Activated gamma-delta T cell treated with anti-CD3 and anti-CD28 coated beads, Interleukin-2, amount 50 U/mL, for 16 hours (primary cell): ENCODE measurements around the gene GNPDA1.
"Not testable (repeated sequence)": the region's sequence is repeated elsewhere in the genome, so short reads cannot be mapped to it uniquely, and the experiment has no call there.

Experiments
- DNase-seq: peaks from one replicate; pipeline ENCODE4 v3.0.0-alpha.2; 2020; ENCODE audit warnings: low read depth

Gene GNPDA1

DNA sequence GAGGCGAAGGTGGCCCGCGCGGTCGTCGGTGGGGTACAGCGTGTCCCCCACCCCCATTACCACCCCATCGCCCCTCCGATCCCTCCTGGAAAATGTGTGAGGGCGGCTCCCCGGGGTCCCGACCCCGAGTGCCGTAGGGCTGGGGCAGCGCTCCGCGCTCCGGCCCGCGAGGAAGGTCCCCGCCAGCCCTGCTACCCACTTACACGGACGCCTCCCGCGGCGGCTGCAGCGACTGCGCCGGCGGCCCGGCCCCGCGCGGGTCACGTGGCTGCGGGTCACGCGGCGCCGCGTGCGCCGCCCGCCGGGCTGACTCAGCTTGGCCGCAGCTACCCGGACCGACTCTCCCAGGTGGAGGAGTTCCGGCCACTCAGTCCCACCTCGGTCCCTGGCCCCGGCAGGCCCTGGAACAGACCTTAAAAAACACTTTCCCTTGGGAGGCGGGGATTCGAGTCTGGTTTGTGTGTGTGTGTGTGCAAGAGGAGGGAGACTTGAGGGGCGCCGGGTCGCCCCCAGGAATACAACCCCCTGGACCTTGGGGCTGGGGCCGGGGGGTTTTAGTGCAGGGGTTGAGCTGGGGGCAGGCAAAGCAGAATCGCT, at the start of gene GNPDA1:
Gene GNPDA1 (minus strand): TSS at position 236 of the 597 bp plus-strand sequence. CDS start 992 bp downstream, outside the sequence.
- peak; percentile 51 for DNase-seq

GRCh38 chr5:142059304-142059940, 46.6 kb upstream of the GNPDA1 start:
- DNase-seq: no peak

DNA sequence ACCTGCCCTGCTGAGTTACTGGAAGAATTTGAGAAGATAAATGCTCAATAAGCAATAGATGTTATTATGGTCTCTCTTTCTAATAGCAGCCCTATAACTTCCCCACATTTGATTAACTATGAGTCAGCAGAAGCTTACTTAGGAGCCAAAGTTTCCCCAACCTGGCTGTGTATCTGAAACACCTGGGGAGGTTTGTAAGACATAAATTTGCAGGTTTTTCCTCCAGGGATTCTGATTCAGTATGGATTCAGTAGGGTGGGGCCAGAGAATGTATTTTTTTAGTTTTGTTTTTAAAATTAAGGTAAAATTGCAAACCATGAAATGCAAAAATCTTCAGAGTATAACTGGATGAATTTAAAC, 44.9 kb upstream of the GNPDA1 start:
- no peak for DNase-seq

DNA sequence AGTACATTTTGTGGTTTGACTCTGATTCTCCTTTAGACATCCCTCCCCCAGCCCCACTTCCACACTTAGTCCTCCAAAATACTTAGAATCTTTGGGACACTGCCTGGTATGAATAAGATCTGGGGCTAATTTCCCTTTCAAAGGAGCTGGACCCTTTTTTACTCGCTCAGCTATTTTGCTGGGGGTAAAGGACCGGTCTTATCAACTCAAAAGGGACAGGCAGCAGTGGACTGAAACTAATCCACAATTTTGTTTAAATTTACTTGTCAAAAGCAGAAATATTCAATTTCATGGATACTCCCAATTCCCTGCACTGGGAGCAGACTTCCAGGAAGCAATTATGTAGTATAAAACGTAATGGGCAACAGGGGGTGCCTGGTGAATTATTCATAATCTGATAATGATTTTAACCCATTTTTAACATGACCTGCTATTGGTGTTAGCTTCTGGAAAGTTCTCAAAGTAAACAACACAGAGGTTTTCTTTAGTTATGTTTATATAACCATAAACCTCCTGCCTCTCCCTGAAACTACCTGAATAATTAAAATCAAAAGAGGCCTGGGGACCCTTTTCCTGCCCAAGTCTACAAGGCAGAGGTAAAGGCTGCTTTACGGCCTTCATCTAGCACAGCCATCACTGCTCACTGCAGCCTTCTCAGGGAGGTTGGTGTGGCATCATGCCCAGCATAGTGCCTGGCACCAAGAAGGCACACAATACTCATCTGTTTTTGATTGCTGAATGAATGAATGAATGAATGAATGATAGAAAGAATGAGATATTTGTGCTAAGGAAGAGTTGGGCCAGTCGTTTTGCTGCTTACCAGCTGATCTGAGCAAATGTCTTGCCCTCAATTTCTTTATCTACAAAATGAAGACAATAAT, 44.2 kb upstream of the GNPDA1 start:
- no peak for DNase-seq

DNA sequence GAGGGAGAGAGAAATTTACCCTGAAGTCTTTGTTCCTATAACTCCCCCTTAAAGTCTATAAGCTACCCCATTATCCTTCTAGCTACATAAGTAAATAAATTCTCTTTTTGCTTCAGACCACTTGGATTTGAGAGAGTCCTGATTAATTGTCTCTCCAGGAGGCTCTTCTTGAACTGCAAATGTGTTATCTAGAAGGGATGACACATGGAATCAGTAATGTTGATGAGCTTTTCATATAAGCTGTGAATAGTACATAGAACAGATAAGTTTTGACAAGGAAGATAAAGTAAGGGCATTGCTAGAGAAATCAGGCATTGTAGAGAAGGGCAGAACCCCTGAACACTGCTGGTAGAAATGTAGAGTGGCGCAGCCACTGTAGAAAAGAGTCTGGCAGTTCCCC, 42.5 kb upstream of the GNPDA1 start:
- no peak for DNase-seq

- no peak for DNase-seq
These were observed 40.8 kb upstream of the GNPDA1 start for GRCh38 chr5:142053426-142054151.

GRCh38 chr5:142052026-142052425, 39.2 kb upstream of the GNPDA1 start:
- DNase-seq: not testable (repeated sequence)

- no peak for DNase-seq
These were observed 35.4 kb upstream of the GNPDA1 start for GRCh38 chr5:142048272-142048671.

GRCh38 chr5:142046191-142046590, 33.4 kb upstream of the GNPDA1 start:
- no peak for DNase-seq

GRCh38 chr5:142040881-142041280, 28.1 kb upstream of the GNPDA1 start:
- not testable (repeated sequence) for DNase-seq

DNA sequence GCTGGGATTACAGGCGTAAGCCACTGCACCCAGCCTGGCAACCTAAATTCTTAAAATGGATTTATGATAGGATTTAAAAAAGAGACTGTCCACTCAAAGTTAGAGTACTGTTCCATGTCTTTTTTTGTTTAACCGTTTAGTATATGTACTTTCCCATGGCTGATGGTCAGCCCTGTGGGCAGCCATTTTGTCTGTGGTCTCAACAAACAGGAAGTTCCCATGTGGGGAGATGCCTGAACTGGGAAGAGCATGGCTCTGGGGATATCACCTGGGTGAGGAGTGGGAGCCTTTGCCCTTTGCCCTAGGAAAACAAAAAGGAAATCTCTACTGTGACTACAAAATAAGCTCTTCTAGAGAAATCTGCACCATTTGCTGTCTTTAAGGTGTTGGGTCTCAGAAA, 27.5 kb upstream of the GNPDA1 start:
- no peak for DNase-seq

- no peak for DNase-seq
These were observed 25.9 kb upstream of the GNPDA1 start for GRCh38 chr5:142038735-142039134.

DNA sequence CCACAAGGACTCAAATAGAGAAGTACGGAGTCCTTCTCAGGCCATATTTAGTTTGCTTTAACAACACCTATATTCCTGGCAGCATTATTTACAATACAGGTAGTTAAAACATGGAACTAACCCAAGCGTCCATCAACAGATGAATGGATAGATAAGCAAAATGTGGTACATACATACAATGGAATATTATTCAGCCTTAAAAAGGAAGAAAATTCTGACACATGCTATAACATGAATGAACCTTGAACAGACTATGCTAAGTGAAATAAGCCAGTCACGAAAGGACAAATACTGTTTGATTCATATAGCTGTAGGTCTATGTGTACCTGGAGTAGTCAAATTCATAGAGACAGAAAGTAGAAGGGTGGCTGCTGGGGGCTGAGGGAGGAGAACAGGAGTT, 24.8 kb upstream of the GNPDA1 start:
- DNase-seq: not testable (repeated sequence)

DNA sequence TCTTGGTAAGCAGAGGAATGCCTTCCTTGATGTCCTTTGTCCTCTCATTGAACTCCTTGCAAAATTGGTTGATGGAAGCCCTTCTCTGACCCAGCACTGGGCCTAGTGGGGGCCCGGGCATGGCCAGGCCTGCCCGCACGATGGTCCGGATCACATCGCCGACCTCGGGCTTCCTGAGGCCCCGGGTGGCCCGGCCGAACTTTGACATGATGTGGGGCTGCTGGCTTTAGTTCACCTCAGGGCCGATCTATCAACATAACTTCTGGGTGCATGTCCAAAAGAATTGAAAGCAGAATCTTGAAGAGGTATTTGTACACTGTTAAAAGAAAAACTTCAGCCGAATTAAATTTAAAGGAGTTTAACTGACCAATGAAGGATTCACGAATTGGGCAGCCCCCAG, 24.1 kb upstream of the GNPDA1 start:
- no peak for DNase-seq

DNA sequence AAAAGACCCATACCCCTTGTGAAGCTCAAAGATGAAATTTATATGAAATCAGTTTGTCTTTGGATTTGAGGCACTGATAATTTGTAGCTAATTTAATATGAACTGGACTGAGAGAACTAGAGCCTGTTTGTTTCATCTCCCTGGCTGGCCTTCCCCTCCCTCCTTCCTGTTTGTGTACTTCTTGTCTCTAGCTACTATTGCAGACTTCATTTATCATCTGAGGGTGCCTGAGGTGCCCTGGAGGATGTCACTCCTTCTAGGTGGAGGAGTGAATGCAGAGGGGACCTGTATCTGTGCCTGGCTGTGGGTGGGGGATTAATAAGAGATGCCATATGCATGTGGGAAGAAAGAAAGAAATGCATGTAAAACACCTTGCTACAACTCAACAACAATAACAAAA, 22.2 kb upstream of the GNPDA1 start:
- DNase-seq: no peak

DNA sequence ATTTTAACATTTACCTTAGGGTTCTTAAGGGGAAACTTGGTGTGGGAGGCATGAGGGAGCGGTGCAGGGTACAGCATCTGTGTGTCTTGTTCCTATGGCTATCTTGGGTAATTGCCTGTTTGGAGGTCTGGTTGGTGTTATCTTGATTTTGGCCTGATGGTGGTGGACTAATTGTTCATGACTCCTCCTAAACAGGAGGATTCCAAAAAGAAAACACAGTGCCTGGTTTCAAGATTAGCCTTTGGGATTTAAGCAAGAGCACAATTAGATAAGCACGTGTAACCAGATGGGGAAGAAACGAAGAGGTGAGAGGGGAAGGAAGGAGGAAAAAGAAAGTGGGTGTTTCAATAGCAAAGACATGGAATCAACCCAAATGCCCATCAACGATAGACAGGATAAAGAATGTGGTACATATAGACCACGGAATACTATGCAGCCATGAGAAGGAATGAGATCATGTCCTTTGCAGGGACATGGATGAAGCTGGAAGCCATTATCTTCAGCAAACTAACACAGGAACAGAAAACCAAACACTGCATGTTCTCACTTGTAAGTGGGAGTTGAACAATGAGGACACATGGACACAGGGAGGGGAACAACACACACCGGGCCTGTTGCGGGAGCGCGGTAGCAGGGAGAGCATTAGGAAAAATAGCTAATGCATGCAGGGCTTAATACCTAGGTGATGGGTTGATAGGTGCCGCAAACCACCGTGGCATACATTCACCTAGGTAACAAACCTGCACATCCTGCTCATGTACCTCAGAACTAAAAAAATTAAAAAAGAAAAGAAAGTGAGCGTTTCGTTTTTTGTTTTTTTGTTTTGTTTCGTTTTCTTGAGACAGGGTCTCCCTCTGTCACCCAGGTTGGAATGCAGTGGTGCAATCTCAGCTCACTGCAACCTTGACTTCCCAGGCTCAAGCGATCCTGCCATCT, 21.1 kb upstream of the GNPDA1 start:
- not testable (repeated sequence) for DNase-seq

GRCh38 chr5:142032747-142033631, 20.2 kb upstream of the GNPDA1 start:
- no peak for DNase-seq

GRCh38 chr5:142032150-142032549, 19.3 kb upstream of the GNPDA1 start:
- DNase-seq: no peak

DNA sequence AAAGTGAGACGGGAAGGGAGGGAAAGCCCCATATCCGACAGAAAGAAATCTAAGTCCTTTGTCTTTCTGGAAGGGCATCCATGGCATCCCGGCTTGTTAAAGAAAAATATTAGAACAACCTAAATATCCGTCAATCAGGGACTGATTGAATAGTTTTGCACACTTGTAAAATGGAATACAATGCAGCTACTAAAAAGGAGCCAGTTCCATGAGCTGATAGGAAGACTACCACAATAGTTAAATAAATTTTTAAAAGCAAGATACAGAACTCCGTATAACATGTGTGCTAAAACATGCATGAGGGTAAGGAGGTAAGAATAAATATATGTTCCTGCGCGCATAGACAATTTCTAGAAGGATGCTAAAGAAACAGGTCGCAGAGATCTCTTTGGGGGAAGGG, 12.8 kb upstream of the GNPDA1 start:
- no peak for DNase-seq

- peak; percentile 67 for DNase-seq
These were observed 12.0 kb upstream of the GNPDA1 start for GRCh38 chr5:142024771-142025304.
